GM12878 (cell line): ENCODE results near the gene ATP1B2. TPM values are rescaled to one million over a fixed set of nuclear protein-coding genes. Genes with fewer than 3 reads are reported as not detected.

Source experiments
- ATF3 ChIP-seq: IDR thresholded peaks from 2 replicates; pipeline ENCODE4 v1.6.1; 2011; ENCODE audit warnings: low read depth, mild to moderate bottlenecking, low read length, moderate library complexity, borderline replicate concordance; ENCODE audit errors: extremely low read depth
- BCLAF1 ChIP-seq: fragments of 450-650 bp; IDR thresholded peaks from 2 replicates; pipeline ENCODE4 v1.6.1; 2017; ENCODE audit warnings: antibody characterized with exemption, mild to moderate bottlenecking, moderate library complexity
- CREB1 ChIP-seq: IDR thresholded peaks from 2 replicates; pipeline ENCODE4 v1.6.1; 2012; ENCODE audit warnings: low read depth, mild to moderate bottlenecking, inconsistent platforms
- DPF2 ChIP-seq: fragments of 450-650 bp; IDR thresholded peaks from 2 replicates; pipeline ENCODE4 v1.6.1; 2017; ENCODE audit warnings: mild to moderate bottlenecking
- E2F4 ChIP-seq: IDR thresholded peaks from 2 replicates; pipeline ENCODE4 v1.6.1; 2012; ENCODE audit warnings: low read depth, low read length, improper control_type of control experiment
- E4F1 ChIP-seq: fragments of 450-650 bp; IDR thresholded peaks from 2 replicates; pipeline ENCODE4 v1.6.1; 2018; ENCODE audit warnings: borderline replicate concordance, mild to moderate bottlenecking; ENCODE audit not compliant: partially characterized antibody
- ELK1 ChIP-seq: IDR thresholded peaks from 2 replicates; pipeline ENCODE4 v1.6.1; 2012; ENCODE audit warnings: low read depth, low read length, improper control_type of control experiment
- IRF4 ChIP-seq: IDR thresholded peaks from 2 replicates; pipeline ENCODE4 v1.6.1; 2011; ENCODE audit warnings: low read depth, low read length
- JUNB ChIP-seq: IDR thresholded peaks from 2 replicates; pipeline ENCODE4 v1.6.1; 2016; ENCODE audit warnings: antibody characterized with exemption, mild to moderate bottlenecking
- KAT2A ChIP-seq: conservative IDR thresholded peaks from 2 replicates; pipeline ENCODE4 v1.6.1; 2011; ENCODE audit warnings: low read depth, low read length; ENCODE audit not compliant: control insufficient read depth
- MTA3 ChIP-seq: IDR thresholded peaks from 2 replicates; pipeline ENCODE4 v1.6.1; 2012; ENCODE audit warnings: low read length, inconsistent platforms, borderline replicate concordance
- NR2F1 ChIP-seq: fragments of 450-650 bp; conservative IDR thresholded peaks from 2 replicates; pipeline ENCODE4 v1.6.1; 2017; ENCODE audit warnings: mild to moderate bottlenecking
- POU2F2 ChIP-seq: IDR thresholded peaks from 3 replicates; pipeline ENCODE4 v1.6.1; 2011; ENCODE audit warnings: low read depth, mild to moderate bottlenecking, low read length, borderline replicate concordance
- PRDM15 ChIP-seq: fragments of 450-650 bp; formaldehyde crosslinking; IDR thresholded peaks from 2 replicates; pipeline ENCODE4 v1.4.0; 2020; ENCODE audit warnings: mild to moderate bottlenecking, moderate library complexity
- RCOR1 ChIP-seq: conservative IDR thresholded peaks from 2 replicates; pipeline ENCODE4 v1.6.1; 2012; ENCODE audit warnings: low read depth, low read length, improper control_type of control experiment
- STAT1 ChIP-seq: fragments of 450-650 bp; conservative IDR thresholded peaks from 2 replicates; pipeline ENCODE4 v1.6.1; 2014; ENCODE audit warnings: antibody characterized with exemption, mild to moderate bottlenecking
- STAT3 ChIP-seq: IDR thresholded peaks from 2 replicates; pipeline ENCODE4 v1.6.1; 2011; ENCODE audit warnings: low read depth, low read length, improper control_type of control experiment
- polyA plus RNA-seq, 11 experiments: library from polyadenylated mRNA; depleted of rRNA in 4 of 11; unstranded in 6 of 11; stranded (reverse) in 5 of 11; fragments of >200 nt; fragmentation: Nextera tagmentation in 4 of 11; fragmentation: Illumina TruSeq in 1 of 11; extraction: Ambion mirVana in 4 of 11; extraction: Trizol in 1 of 11; gene quantifications; 1 replicate in 1 of 11; 2 replicates in 10 of 11; pipeline versions ENCODE4 v1.2.1 to v1.2.3, GENCODE V29; 2011 to 2016; ENCODE audit warnings: inconsistent platforms in 2 of 11, missing spikeins in 2 of 11, low read depth in 1 of 11
- total RNA-seq, 4 experiments: library from RNA; depleted of rRNA in 3 of 4; stranded (reverse); fragments of >200 nt in 3 of 4; fragmentation: Illumina TruSeq in 1 of 4; extraction: Trizol in 1 of 4; gene quantifications; 2 replicates each; pipeline versions ENCODE4 v1.2.1 to v1.2.3, GENCODE V29; 2013 to 2021

ATP1B2 gene
- total and polyA plus RNA-seq, 10 of the 15 experiments (the other 5 are each of a cell fraction or from before 2014, with no cell fraction given): 0.03 to 0.29 (median 0.15) TPM; not detected in 3

GRCh38 chr17:7687072-7687907, 36.6 kb downstream of the ATP1B2 start, which contains the start of gene TP53 (continued):
- no peak for TF ChIP-seq PRDM15
- TF ChIP-seq JUNB: no peak
- peak; percentile 62 for TF ChIP-seq CREB1
- no peak for TF ChIP-seq NR2F1
- TF ChIP-seq ATF3: no peak
- TF ChIP-seq KAT2A: no peak
- TF ChIP-seq STAT1: peak; percentile 78; the same call in 1 of the 2 replicates
- TF ChIP-seq ELK1: no peak
- TF ChIP-seq RCOR1: 0 out of 2 replicates have a peak, but pooled peaks have one; percentile 37
- TF ChIP-seq E2F4: no peak; the same call in 1 of the 2 replicates
- no peak for TF ChIP-seq MTA3
- no peak for TF ChIP-seq IRF4
- no peak for TF ChIP-seq STAT3
- no peak for TF ChIP-seq DPF2
- TF ChIP-seq E4F1: no peak
- TF ChIP-seq POU2F2: peak; percentile 96
- no peak for TF ChIP-seq BCLAF1
